GM12875 (cell line): ENCODE results near the gene MGAT4B.

Experiments
- H3K4me3 ChIP-seq: one replicate; pipeline ENCODE4 v1.5.1; 2011; ENCODE audit warnings: low read depth, low read length, control low read depth
- TF ChIP-seq, protein P1 (sequence below): IDR thresholded peaks from 2 replicates; pipeline ENCODE4 v1.5.1; 2011; ENCODE audit warnings: low read depth, mild to moderate bottlenecking, control low read depth, inconsistent platforms, low read length, moderate library complexity, borderline replicate concordance; ENCODE audit not compliant: insufficient read depth

The MGAT4B gene

GRCh38 chr5:179766021-179766725 lies 40.5 kb downstream of the MGAT4B start:
- TF ChIP-seq, protein P1, sequence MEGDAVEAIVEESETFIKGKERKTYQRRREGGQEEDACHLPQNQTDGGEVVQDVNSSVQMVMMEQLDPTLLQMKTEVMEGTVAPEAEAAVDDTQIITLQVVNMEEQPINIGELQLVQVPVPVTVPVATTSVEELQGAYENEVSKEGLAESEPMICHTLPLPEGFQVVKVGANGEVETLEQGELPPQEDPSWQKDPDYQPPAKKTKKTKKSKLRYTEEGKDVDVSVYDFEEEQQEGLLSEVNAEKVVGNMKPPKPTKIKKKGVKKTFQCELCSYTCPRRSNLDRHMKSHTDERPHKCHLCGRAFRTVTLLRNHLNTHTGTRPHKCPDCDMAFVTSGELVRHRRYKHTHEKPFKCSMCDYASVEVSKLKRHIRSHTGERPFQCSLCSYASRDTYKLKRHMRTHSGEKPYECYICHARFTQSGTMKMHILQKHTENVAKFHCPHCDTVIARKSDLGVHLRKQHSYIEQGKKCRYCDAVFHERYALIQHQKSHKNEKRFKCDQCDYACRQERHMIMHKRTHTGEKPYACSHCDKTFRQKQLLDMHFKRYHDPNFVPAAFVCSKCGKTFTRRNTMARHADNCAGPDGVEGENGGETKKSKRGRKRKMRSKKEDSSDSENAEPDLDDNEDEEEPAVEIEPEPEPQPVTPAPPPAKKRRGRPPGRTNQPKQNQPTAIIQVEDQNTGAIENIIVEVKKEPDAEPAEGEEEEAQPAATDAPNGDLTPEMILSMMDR: no peak
- no peak overlapping the region for H3K4me3 ChIP-seq

DNA sequence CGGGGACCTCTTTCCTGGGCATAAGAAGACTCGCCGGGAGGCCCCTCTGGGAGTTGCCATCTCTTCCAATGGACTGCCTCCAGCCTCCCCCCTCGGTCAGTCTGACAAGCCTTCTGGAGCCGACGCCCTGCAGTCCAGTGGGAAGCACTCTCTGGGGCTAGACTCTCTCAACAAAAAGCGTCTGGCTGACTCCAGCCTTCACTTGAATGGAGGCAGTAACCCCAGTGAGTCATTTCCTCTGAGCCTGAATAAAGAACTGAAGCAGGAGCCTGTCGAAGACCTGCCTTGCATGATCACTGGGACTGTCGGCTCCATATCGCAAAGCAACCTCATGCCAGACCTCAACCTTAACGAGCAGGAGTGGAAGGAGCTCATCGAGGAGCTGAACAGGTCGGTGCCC lies 41.3 kb downstream of the MGAT4B start:
- TF ChIP-seq, protein P1: no peak
- H3K4me3 ChIP-seq: no peak overlapping the region

GRCh38 chr5:179764056-179764455 lies 42.6 kb downstream of the MGAT4B start:
- TF ChIP-seq, protein P1: no peak
- no peak overlapping the region for H3K4me3 ChIP-seq

DNA sequence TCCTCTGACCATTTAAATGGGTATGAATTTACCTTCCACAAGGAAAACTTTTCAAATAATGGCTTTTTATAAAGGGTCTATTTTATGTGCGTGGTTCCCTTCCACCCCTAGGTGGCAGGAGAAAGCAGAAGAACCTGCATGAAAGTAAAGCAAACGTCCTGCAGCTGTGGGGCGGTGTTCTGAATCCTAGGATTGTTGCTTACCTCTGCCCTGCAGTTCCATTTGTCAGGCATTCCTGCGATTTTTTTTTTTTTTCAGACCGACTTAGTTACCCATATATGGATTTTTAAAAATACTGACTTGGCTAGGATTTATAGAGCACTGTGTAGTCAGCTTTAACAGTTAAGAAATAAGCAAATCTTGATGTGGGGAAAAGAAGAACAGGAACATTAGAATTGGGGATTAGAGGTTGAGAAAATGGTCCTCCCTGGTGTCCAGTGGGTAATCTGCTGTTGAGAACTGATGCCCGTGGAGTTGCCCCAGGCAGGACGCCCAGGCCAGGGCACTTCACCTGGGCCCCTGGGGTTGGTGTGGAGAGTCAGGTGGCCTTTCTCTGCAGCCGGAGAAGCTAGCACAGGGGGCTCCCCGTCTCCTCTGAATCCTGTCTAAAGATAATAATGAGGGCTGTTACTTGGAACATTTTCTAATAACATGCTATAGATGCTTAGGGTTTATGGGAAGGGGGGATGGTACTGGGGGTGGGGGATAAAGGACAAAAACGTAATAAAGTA lies 43.3 kb downstream of the MGAT4B start:
- TF ChIP-seq, protein P1: peak; percentile 80
- H3K4me3 ChIP-seq: no peak overlapping the region

DNA sequence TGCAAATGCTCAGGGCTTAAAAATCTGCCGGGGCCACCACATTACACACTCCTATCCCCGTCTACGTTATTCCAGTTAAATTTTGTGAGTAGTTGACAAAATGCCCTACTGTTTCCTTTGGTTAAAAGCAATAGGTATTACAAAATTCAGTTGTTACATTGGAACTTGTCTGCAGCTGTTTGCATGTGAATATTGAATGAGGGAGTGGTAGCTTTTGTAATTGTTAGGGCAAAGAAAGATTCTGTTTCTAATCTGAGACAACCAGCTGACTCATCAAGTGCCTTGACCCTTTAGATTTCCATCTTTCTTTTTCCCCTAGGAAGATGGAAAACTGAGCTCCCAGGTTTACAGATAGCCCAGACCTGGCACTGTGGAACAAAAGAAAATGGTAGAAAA lies 43.9 kb downstream of the MGAT4B start:
- H3K4me3 ChIP-seq: no peak overlapping the region
- TF ChIP-seq, protein P1: no peak

GRCh38 chr5:179762079-179762780 lies 44.4 kb downstream of the MGAT4B start:
- TF ChIP-seq, protein P1: no peak
- H3K4me3 ChIP-seq: no peak overlapping the region
